Activated CD4-positive, alpha-beta T cell treated with anti-CD3 and anti-CD28 coated beads, Interleukin-2, amount 10 ng/mL, durations not matched to agents 7 days and 5 days (primary cell): ENCODE results near the gene CXCR6. TPM values are rescaled to one million over a fixed set of nuclear protein-coding genes. Genes with fewer than 3 reads are reported as not detected.

Source experiments
- CTCF ChIA-PET: fragments of 350-600 bp; sonication (Branson Sonifier 250); formaldehyde crosslinking; loops from one replicate; lab custom pipeline; 2021; ENCODE audit warnings: antibody characterized with exemption; lab: Charles Lee
- POLR2A ChIA-PET: fragments of 350-600 bp; sonication (Branson Sonifier 250); formaldehyde crosslinking; loops from one replicate; lab custom pipeline; 2021; ENCODE audit warnings: antibody characterized with exemption; lab: Charles Lee
- DNase-seq: peaks from one replicate; pipeline ENCODE4 v3.0.0-alpha.2; 2020
- H3K27ac Mint-ChIP-seq: one replicate; pipeline ENCODE4 v1.8.0; 2021; ENCODE audit warnings: mild to moderate bottlenecking, moderate library complexity, mixed read lengths
- H3K27me3 Mint-ChIP-seq: one replicate; pipeline ENCODE4 v1.8.0; 2021; ENCODE audit warnings: mixed read lengths
- H3K36me3 Mint-ChIP-seq: one replicate; pipeline ENCODE4 v1.8.0; 2021; ENCODE audit warnings: low read depth, mixed read lengths
- H3K4me1 Mint-ChIP-seq: one replicate; pipeline ENCODE4 v1.8.0; 2021; ENCODE audit warnings: mixed read lengths
- H3K4me3 Mint-ChIP-seq: one replicate; pipeline ENCODE4 v1.8.0; 2021; ENCODE audit warnings: mild to moderate bottlenecking, moderate library complexity, mixed read lengths
- H3K9me3 Mint-ChIP-seq: one replicate; pipeline ENCODE4 v1.8.0; 2021; ENCODE audit warnings: mixed read lengths
- total RNA-seq, 2 experiments: library from RNA; stranded (reverse); gene quantifications; one replicate each; pipeline ENCODE4 v1.2.3, GENCODE V29; 2021

Gene CXCR6
- total RNA-seq, 2 experiments from 2014 or later, result 17.6 to 18.0 TPM

- peak; percentile 39 for DNase-seq
- H3K36me3 Mint-ChIP-seq, result peaks cover 86% of the 10 kb centered on the region
- peaks cover 2% of the 10 kb centered on the region for H3K9me3 Mint-ChIP-seq
- H3K4me1 Mint-ChIP-seq, result peaks cover 90% of the 10 kb centered on the region
- peak overlapping the region; percentile 88 for H3K27ac Mint-ChIP-seq
- no peaks in the 10 kb centered on the region for H3K27me3 Mint-ChIP-seq
- CTCF ChIA-PET, result interaction anchor here (1.0 to 3.1 kb wide), 10 partner anchors 8 to 112 kb away, joined by 3 to 23 read pairs (median 4); partner anchors contain the start of gene FYCO1
- H3K4me3 Mint-ChIP-seq, result no peak overlapping the region
- POLR2A ChIA-PET, result interaction anchor here (0.7 kb wide), 1 partner anchor 7 kb away, joined by 3 read pairs; no protein-coding TSS in a partner anchor
Measured at GRCh38 chr3:45976191-45977091, 33.2 kb downstream of the CXCR6 start.

GRCh38 chr3:45978006-45978761 lies 34.9 kb downstream of the CXCR6 start:
- Mint-ChIP-seq H3K27me3 (no peaks in the 10 kb centered on the region), H3K36me3 (peaks cover 88% of the 10 kb centered on the region), H3K4me1 (peaks cover 81% of the 10 kb centered on the region), H3K27ac (peak overlapping the region; percentile 95), H3K4me3 (peak overlapping the region; percentile 58), H3K9me3 (peaks cover 2% of the 10 kb centered on the region)
- POLR2A ChIA-PET, result no interaction called here
- peak; percentile 79 for DNase-seq
- CTCF ChIA-PET, result interaction anchor here (1.2 to 3.1 kb wide), 5 partner anchors 10 to 27 kb away, joined by 3 to 23 read pairs (median 8); partner anchors contain the start of gene FYCO1

- Mint-ChIP-seq H3K9me3 (peaks cover 2% of the 10 kb centered on the region), H3K36me3 (peaks cover 89% of the 10 kb centered on the region), H3K27ac (peak overlapping the region; percentile 95), H3K4me3 (no peak overlapping the region), H3K4me1 (peaks cover 78% of the 10 kb centered on the region), H3K27me3 (no peaks in the 10 kb centered on the region)
- ChIA-PET POLR2A (no interaction called here), CTCF (interaction anchor here (1.0 to 6.3 kb wide), 4 partner anchors 12 to 24 kb away, joined by 3 to 45 read pairs (median 4); partner anchors contain the start of gene FYCO1)
- DNase-seq, result no peak
Measured at GRCh38 chr3:45979378-45979777, 36.1 kb downstream of the CXCR6 start.

- CTCF ChIA-PET, result interaction anchor here (0.7 to 6.3 kb wide), 5 partner anchors 15 to 44 kb away, joined by 3 to 45 read pairs (median 3); partner anchors contain the start of gene FYCO1
- DNase-seq, result no peak
Measured at GRCh38 chr3:45980229-45980813, 37.1 kb downstream of the CXCR6 start.

GRCh38 chr3:45980819-45981218 lies 37.6 kb downstream of the CXCR6 start:
- H3K27ac Mint-ChIP-seq, result no peak overlapping the region
- H3K27me3 Mint-ChIP-seq, result no peaks in the 10 kb centered on the region
- POLR2A ChIA-PET, result interaction anchor here (0.7 kb wide), 1 partner anchor 369 kb away, joined by 7 read pairs; no protein-coding TSS in a partner anchor
- CTCF ChIA-PET, result interaction anchor here (0.7 to 6.3 kb wide), 6 partner anchors 14 to 1729 kb away, joined by 3 to 45 read pairs (median 3); partner anchors contain the start of gene FYCO1
- H3K4me3 Mint-ChIP-seq, result no peak overlapping the region
- H3K36me3 Mint-ChIP-seq, result peaks cover 85% of the 10 kb centered on the region
- peaks cover 2% of the 10 kb centered on the region for H3K9me3 Mint-ChIP-seq
- no peak for DNase-seq
- peaks cover 67% of the 10 kb centered on the region for H3K4me1 Mint-ChIP-seq

More at GRCh38 chr3:45980229-45980813, 37.1 kb downstream of the CXCR6 start:
- POLR2A ChIA-PET, result interaction anchor here (0.7 kb wide), 1 partner anchor 370 kb away, joined by 7 read pairs; no protein-coding TSS in a partner anchor
- Mint-ChIP-seq H3K9me3 (peaks cover 2% of the 10 kb centered on the region), H3K4me1 (peaks cover 72% of the 10 kb centered on the region), H3K36me3 (peaks cover 90% of the 10 kb centered on the region), H3K4me3 (no peak overlapping the region), H3K27me3 (no peaks in the 10 kb centered on the region), H3K27ac (peak overlapping the region; percentile 26)

- ChIA-PET POLR2A (no interaction called here), CTCF (interaction anchor here (0.7 to 6.3 kb wide), 5 partner anchors 14 to 1728 kb away, joined by 3 to 45 read pairs (median 3); partner anchors contain the start of gene FYCO1)
- H3K4me3 Mint-ChIP-seq, result no peak overlapping the region
- H3K36me3 Mint-ChIP-seq, result peaks cover 82% of the 10 kb centered on the region
- DNase-seq, result no peak
- peaks cover 2% of the 10 kb centered on the region for H3K9me3 Mint-ChIP-seq
- H3K27me3 Mint-ChIP-seq, result no peaks in the 10 kb centered on the region
- H3K27ac Mint-ChIP-seq, result no peak overlapping the region
- H3K4me1 Mint-ChIP-seq, result peaks cover 60% of the 10 kb centered on the region
Measured at GRCh38 chr3:45981346-45982074, 38.2 kb downstream of the CXCR6 start.

- no peak for DNase-seq
- Mint-ChIP-seq H3K27ac (no peak overlapping the region), H3K4me1 (peaks cover 55% of the 10 kb centered on the region), H3K27me3 (no peaks in the 10 kb centered on the region), H3K4me3 (no peak overlapping the region), H3K9me3 (no peaks in the 10 kb centered on the region), H3K36me3 (peaks cover 68% of the 10 kb centered on the region)
- ChIA-PET CTCF (interaction anchor here (1.1 to 6.3 kb wide), 4 partner anchors 11 to 33 kb away, joined by 3 to 45 read pairs (median 6); partner anchors contain the start of gene FYCO1), POLR2A (interaction anchor here (0.6 kb wide), 1 partner anchor 61 kb away, joined by 3 read pairs; no protein-coding TSS in a partner anchor)
Measured at GRCh38 chr3:45983770-45984169, 40.5 kb downstream of the CXCR6 start.

- H3K27ac Mint-ChIP-seq, result no peak overlapping the region
Measured at GRCh38 chr3:45984331-45985312, 41.4 kb downstream of the CXCR6 start.

GRCh38 chr3:45985532-45986302 lies 42.5 kb downstream of the CXCR6 start:
- no peak overlapping the region for H3K4me3 Mint-ChIP-seq
- no peaks in the 10 kb centered on the region for H3K27me3 Mint-ChIP-seq
- H3K27ac Mint-ChIP-seq, result no peak overlapping the region
- no peak for DNase-seq
- POLR2A ChIA-PET, result no interaction called here
- CTCF ChIA-PET, result interaction anchor here (1.0 to 6.3 kb wide), 5 partner anchors 9 to 91 kb away, joined by 3 to 45 read pairs (median 4); partner anchors contain the start of gene FYCO1
- H3K36me3 Mint-ChIP-seq, result peaks cover 59% of the 10 kb centered on the region
- H3K9me3 Mint-ChIP-seq, result no peaks in the 10 kb centered on the region
- H3K4me1 Mint-ChIP-seq, result peaks cover 51% of the 10 kb centered on the region

More at GRCh38 chr3:45984331-45985312, 41.4 kb downstream of the CXCR6 start:
- ChIA-PET POLR2A (interaction anchor here (0.6 kb wide), 1 partner anchor 62 kb away, joined by 3 read pairs; no protein-coding TSS in a partner anchor), CTCF (interaction anchor here (0.7 to 6.3 kb wide), 7 partner anchors 8 to 92 kb away, joined by 3 to 45 read pairs (median 4); partner anchors contain the start of gene FYCO1)
- peaks cover 53% of the 10 kb centered on the region for H3K4me1 Mint-ChIP-seq
- no peaks in the 10 kb centered on the region for H3K9me3 Mint-ChIP-seq
- no peak for DNase-seq
- H3K27me3 Mint-ChIP-seq, result no peaks in the 10 kb centered on the region
- peaks cover 62% of the 10 kb centered on the region for H3K36me3 Mint-ChIP-seq
- H3K4me3 Mint-ChIP-seq, result no peak overlapping the region
